ENCODE data around the gene DCBLD1.

Gene DCBLD1

GRCh38 chr6:117520603-117521395 lies 38.3 kb downstream of the DCBLD1 start:
- H3K4me3 ChIP-seq (ENCODE audit: insufficient read depth, low read depth, low read length, poor library complexity, severe bottlenecking) = no peak overlapping the region
- DNase-seq = no peak
- H3K9me3 ChIP-seq (ENCODE audit: control insufficient read depth, low read length) = no peaks in the 10 kb centered on the region
- no peaks in the 10 kb centered on the region for H3K36me3 ChIP-seq (ENCODE audit: control insufficient read depth, insufficient read depth, low read length)
- H3K4me1 ChIP-seq (ENCODE audit: control insufficient read depth, insufficient read depth, low read length, poor library complexity, severe bottlenecking) = no peaks in the 10 kb centered on the region
- H3K27me3 ChIP-seq (replicated peaks; ENCODE audit: control insufficient read depth, insufficient read depth, low read length, poor library complexity, severe bottlenecking) = no peaks in the 10 kb centered on the region
- H3K27ac ChIP-seq (ENCODE audit: insufficient read depth, low read length, poor library complexity, severe bottlenecking) = no peak overlapping the region

- DNase-seq = no peak
- H3K36me3 ChIP-seq (ENCODE audit: control insufficient read depth, insufficient read depth, low read length) = no peaks in the 10 kb centered on the region
- no peak overlapping the region for H3K27ac ChIP-seq (ENCODE audit: insufficient read depth, low read length, poor library complexity, severe bottlenecking)
- H3K4me1 ChIP-seq (ENCODE audit: control insufficient read depth, insufficient read depth, low read length, poor library complexity, severe bottlenecking) = no peaks in the 10 kb centered on the region
- no peak overlapping the region for H3K4me3 ChIP-seq (ENCODE audit: insufficient read depth, low read depth, low read length, poor library complexity, severe bottlenecking)
- H3K27me3 ChIP-seq (replicated peaks; ENCODE audit: control insufficient read depth, insufficient read depth, low read length, poor library complexity, severe bottlenecking) = no peaks in the 10 kb centered on the region
- no peaks in the 10 kb centered on the region for H3K9me3 ChIP-seq (ENCODE audit: control insufficient read depth, low read length)
Measured at GRCh38 chr6:117521791-117522502, 39.5 kb downstream of the DCBLD1 start.

- DNase-seq = no peak
- no peaks in the 10 kb centered on the region for H3K4me1 ChIP-seq (ENCODE audit: control insufficient read depth, insufficient read depth, low read length, poor library complexity, severe bottlenecking)
- H3K27me3 ChIP-seq (replicated peaks; ENCODE audit: control insufficient read depth, insufficient read depth, low read length, poor library complexity, severe bottlenecking) = no peaks in the 10 kb centered on the region
- H3K36me3 ChIP-seq (ENCODE audit: control insufficient read depth, insufficient read depth, low read length) = no peaks in the 10 kb centered on the region
- no peaks in the 10 kb centered on the region for H3K9me3 ChIP-seq (ENCODE audit: control insufficient read depth, low read length)
- no peak overlapping the region for H3K27ac ChIP-seq (ENCODE audit: insufficient read depth, low read length, poor library complexity, severe bottlenecking)
- H3K4me3 ChIP-seq (ENCODE audit: insufficient read depth, low read depth, low read length, poor library complexity, severe bottlenecking) = no peak overlapping the region
Measured at GRCh38 chr6:117525607-117526006, 43.1 kb downstream of the DCBLD1 start.

GRCh38 chr6:117530467-117531242 lies 48.2 kb downstream of the DCBLD1 start:
- Histone ChIP-seq H3K4me1 (ENCODE audit: control insufficient read depth, insufficient read depth, low read length, poor library complexity, severe bottlenecking) (no peaks in the 10 kb centered on the region), H3K27me3 (replicated peaks; ENCODE audit: control insufficient read depth, insufficient read depth, low read length, poor library complexity, severe bottlenecking) (no peaks in the 10 kb centered on the region), H3K27ac (ENCODE audit: insufficient read depth, low read length, poor library complexity, severe bottlenecking) (no peak overlapping the region), H3K36me3 (ENCODE audit: control insufficient read depth, insufficient read depth, low read length) (no peaks in the 10 kb centered on the region), H3K4me3 (ENCODE audit: insufficient read depth, low read depth, low read length, poor library complexity, severe bottlenecking) (no peak overlapping the region), H3K9me3 (ENCODE audit: control insufficient read depth, low read length) (no peaks in the 10 kb centered on the region)
- no peak for DNase-seq

- Histone ChIP-seq H3K36me3 (ENCODE audit: control insufficient read depth, insufficient read depth, low read length) (no peaks in the 10 kb centered on the region), H3K27ac (ENCODE audit: insufficient read depth, low read length, poor library complexity, severe bottlenecking) (no peak overlapping the region), H3K4me3 (ENCODE audit: insufficient read depth, low read depth, low read length, poor library complexity, severe bottlenecking) (no peak overlapping the region), H3K9me3 (ENCODE audit: control insufficient read depth, low read length) (no peaks in the 10 kb centered on the region), H3K27me3 (replicated peaks; ENCODE audit: control insufficient read depth, insufficient read depth, low read length, poor library complexity, severe bottlenecking) (no peaks in the 10 kb centered on the region), H3K4me1 (ENCODE audit: control insufficient read depth, insufficient read depth, low read length, poor library complexity, severe bottlenecking) (no peaks in the 10 kb centered on the region)
- no peak for DNase-seq
Measured at GRCh38 chr6:117531346-117531745, 48.9 kb downstream of the DCBLD1 start.

- Histone ChIP-seq H3K4me1 (ENCODE audit: control insufficient read depth, insufficient read depth, low read length, poor library complexity, severe bottlenecking) (no peaks in the 10 kb centered on the region), H3K4me3 (ENCODE audit: insufficient read depth, low read depth, low read length, poor library complexity, severe bottlenecking) (no peak overlapping the region), H3K36me3 (ENCODE audit: control insufficient read depth, insufficient read depth, low read length) (no peaks in the 10 kb centered on the region), H3K9me3 (ENCODE audit: control insufficient read depth, low read length) (no peaks in the 10 kb centered on the region), H3K27ac (ENCODE audit: insufficient read depth, low read length, poor library complexity, severe bottlenecking) (no peak overlapping the region), H3K27me3 (replicated peaks; ENCODE audit: control insufficient read depth, insufficient read depth, low read length, poor library complexity, severe bottlenecking) (no peaks in the 10 kb centered on the region)
- no peak for DNase-seq
Measured at GRCh38 chr6:117531809-117532725, 49.6 kb downstream of the DCBLD1 start.

- no peaks in the 10 kb centered on the region for H3K27me3 ChIP-seq (replicated peaks; ENCODE audit: control insufficient read depth, insufficient read depth, low read length, poor library complexity, severe bottlenecking)
- no peak overlapping the region for H3K4me3 ChIP-seq (ENCODE audit: insufficient read depth, low read depth, low read length, poor library complexity, severe bottlenecking)
- DNase-seq = no peak
- no peaks in the 10 kb centered on the region for H3K9me3 ChIP-seq (ENCODE audit: control insufficient read depth, low read length)
- no peak overlapping the region for H3K27ac ChIP-seq (ENCODE audit: insufficient read depth, low read length, poor library complexity, severe bottlenecking)
- H3K4me1 ChIP-seq (ENCODE audit: control insufficient read depth, insufficient read depth, low read length, poor library complexity, severe bottlenecking) = no peaks in the 10 kb centered on the region
- no peaks in the 10 kb centered on the region for H3K36me3 ChIP-seq (ENCODE audit: control insufficient read depth, insufficient read depth, low read length)
Measured at GRCh38 chr6:117533775-117534174, 51.3 kb downstream of the DCBLD1 start.

GRCh38 chr6:117534974-117535373 lies 52.5 kb downstream of the DCBLD1 start:
- Histone ChIP-seq H3K4me3 (ENCODE audit: insufficient read depth, low read depth, low read length, poor library complexity, severe bottlenecking) (no peak overlapping the region), H3K4me1 (ENCODE audit: control insufficient read depth, insufficient read depth, low read length, poor library complexity, severe bottlenecking) (no peaks in the 10 kb centered on the region), H3K36me3 (ENCODE audit: control insufficient read depth, insufficient read depth, low read length) (no peaks in the 10 kb centered on the region), H3K9me3 (ENCODE audit: control insufficient read depth, low read length) (no peaks in the 10 kb centered on the region), H3K27ac (ENCODE audit: insufficient read depth, low read length, poor library complexity, severe bottlenecking) (no peak overlapping the region), H3K27me3 (replicated peaks; ENCODE audit: control insufficient read depth, insufficient read depth, low read length, poor library complexity, severe bottlenecking) (no peaks in the 10 kb centered on the region)
- no peak for DNase-seq

GRCh38 chr6:117536317-117536716 lies 53.8 kb downstream of the DCBLD1 start:
- Histone ChIP-seq H3K27ac (ENCODE audit: insufficient read depth, low read length, poor library complexity, severe bottlenecking) (no peak overlapping the region), H3K4me1 (ENCODE audit: control insufficient read depth, insufficient read depth, low read length, poor library complexity, severe bottlenecking) (no peaks in the 10 kb centered on the region), H3K27me3 (replicated peaks; ENCODE audit: control insufficient read depth, insufficient read depth, low read length, poor library complexity, severe bottlenecking) (no peaks in the 10 kb centered on the region), H3K4me3 (ENCODE audit: insufficient read depth, low read depth, low read length, poor library complexity, severe bottlenecking) (no peak overlapping the region), H3K9me3 (ENCODE audit: control insufficient read depth, low read length) (no peaks in the 10 kb centered on the region), H3K36me3 (ENCODE audit: control insufficient read depth, insufficient read depth, low read length) (no peaks in the 10 kb centered on the region)
- no peak for DNase-seq
